ENCODE data around the gene MPPED2.

Gene MPPED2

DNA sequence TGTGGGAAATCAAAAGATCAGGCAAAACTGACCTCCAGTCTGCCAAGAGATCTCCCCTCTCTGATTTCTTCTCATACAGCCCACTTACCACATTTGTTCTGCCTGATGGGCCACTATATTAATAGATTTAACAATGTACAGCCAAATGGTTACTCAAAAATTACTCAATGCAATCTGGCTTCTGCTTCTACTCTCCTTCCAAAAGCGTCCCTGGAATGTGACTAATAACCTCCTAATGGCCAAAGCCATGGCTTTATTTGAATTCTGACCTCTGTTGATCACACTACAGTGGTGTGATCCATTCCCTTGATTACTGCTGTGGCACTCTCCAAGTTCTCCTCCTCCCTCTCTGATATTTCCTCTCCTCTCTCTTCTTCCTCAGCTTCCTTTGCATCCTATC, 86.2 kb downstream of the MPPED2 start:
- TF ChIP-seq, protein P1, sequence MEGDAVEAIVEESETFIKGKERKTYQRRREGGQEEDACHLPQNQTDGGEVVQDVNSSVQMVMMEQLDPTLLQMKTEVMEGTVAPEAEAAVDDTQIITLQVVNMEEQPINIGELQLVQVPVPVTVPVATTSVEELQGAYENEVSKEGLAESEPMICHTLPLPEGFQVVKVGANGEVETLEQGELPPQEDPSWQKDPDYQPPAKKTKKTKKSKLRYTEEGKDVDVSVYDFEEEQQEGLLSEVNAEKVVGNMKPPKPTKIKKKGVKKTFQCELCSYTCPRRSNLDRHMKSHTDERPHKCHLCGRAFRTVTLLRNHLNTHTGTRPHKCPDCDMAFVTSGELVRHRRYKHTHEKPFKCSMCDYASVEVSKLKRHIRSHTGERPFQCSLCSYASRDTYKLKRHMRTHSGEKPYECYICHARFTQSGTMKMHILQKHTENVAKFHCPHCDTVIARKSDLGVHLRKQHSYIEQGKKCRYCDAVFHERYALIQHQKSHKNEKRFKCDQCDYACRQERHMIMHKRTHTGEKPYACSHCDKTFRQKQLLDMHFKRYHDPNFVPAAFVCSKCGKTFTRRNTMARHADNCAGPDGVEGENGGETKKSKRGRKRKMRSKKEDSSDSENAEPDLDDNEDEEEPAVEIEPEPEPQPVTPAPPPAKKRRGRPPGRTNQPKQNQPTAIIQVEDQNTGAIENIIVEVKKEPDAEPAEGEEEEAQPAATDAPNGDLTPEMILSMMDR (conservative IDR thresholded peaks at IDR 0.05), result no peak
- TF ChIP-seq ZFX (IDR thresholded peaks at IDR 0.05), result no peak

DNA sequence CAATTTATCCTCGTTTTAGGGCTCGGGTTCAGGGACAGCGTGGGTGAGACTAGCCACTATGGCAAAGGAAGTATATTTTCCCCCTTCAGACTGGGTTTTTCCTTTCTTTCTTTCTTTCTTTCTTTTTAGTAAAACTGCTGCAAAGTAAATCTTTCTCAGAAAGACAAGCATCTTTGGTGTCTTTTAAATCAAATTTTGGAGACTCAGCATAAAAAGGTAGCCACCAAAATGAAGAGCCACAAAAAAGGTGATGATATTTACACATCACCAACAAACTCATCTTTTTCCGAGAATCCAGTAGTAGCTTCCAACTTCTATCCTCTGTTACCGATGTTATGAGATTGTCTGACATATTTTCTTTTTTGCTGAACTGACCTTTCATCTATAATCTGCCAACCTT, 88.6 kb downstream of the MPPED2 start:
- no peak overlapping the region for H3K27ac ChIP-seq
- TF ChIP-seq, protein P1 (conservative IDR thresholded peaks at IDR 0.05), result no peak
- TF ChIP-seq ZFX (IDR thresholded peaks at IDR 0.05), result no peak

More for the DNA sequence above, 86.2 kb downstream of the MPPED2 start:
- H3K27ac ChIP-seq, result no peak overlapping the region

DNA sequence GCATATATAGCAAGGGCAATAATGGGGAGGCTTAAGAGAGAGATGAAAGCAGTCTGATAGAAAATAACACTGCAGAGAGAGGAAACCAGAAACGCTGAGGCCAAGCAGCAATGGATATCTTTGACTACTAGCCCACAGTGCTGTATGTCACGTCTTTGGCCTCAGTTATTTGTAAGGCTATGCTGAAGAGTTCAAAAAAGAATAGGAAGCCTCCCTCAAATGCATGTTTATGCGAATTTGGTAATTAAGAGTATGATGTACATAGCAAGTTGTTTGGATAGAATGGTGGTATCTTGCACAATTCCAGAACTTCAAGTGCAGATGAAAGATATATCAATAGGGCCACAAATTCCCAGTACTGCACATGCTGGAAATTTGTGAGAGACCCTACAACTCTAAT, 89.2 kb downstream of the MPPED2 start:
- TF ChIP-seq, protein P1 (conservative IDR thresholded peaks at IDR 0.05), result no peak
- TF ChIP-seq ZFX (IDR thresholded peaks at IDR 0.05), result no peak
- no peak overlapping the region for H3K27ac ChIP-seq

DNA sequence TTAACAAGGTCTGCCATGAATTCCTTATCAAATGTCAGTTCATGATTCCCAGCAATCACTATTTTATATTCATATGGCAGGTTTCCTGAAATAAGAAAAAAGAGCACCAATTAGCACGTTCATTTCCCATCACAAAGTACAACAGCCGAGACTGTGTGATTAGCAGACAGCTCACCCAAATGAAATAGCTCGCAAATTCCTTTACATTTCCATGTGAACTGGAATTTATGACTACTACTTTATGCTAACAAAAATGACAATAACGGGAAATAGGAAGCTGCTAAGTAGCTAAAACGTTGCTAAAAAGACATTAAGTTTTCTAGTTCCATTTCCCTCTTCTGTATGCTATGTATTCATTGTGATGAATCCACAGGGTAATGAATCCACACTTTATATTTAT, 90.7 kb downstream of the MPPED2 start:
- no peak for TF ChIP-seq ZFX (IDR thresholded peaks at IDR 0.05)
- TF ChIP-seq, protein P1 (conservative IDR thresholded peaks at IDR 0.05), result no peak
- H3K27ac ChIP-seq, result no peak overlapping the region

DNA sequence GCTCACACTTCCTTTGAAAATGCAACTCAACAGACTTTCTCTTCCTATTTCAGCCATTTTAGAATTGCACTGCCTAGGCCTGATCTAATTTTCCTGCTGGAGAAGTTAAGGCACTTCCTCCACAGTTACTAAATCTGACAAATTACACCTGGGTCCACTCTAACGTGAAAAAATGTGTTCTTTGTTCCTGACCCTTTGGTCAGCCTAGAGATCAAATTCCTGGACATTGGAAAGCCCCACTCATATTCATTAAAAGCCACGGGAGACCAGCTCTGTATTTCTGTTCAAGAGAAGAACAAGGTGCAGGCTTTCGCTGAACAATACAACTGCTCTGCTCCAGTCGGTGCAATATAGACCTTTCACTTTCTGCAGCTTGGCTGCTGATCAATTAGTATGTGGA, 96.6 kb downstream of the MPPED2 start:
- H3K27ac ChIP-seq, result no peak overlapping the region
- TF ChIP-seq, protein P1 (conservative IDR thresholded peaks at IDR 0.05), result no peak
- TF ChIP-seq ZFX (IDR thresholded peaks at IDR 0.05), result no peak

DNA sequence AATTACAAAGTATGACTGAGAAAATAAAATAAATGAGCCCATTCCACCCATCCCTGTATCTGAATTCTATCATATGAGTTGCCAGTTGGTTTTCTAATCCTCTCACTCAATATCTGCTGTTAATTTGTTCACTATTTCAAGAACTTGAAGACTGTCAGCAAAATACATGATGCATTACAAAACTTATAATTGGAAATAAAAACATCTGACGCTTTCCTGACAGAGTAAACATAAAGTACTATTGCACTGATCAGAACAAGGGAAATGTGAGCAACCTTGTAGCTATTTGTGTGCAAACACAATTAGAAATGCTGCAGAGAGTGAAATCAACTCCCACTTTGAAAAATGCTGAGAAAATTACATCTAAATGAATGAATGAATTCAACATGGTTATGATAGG, 97.1 kb downstream of the MPPED2 start:
- H3K27ac ChIP-seq, result no peak overlapping the region
- TF ChIP-seq, protein P1 (conservative IDR thresholded peaks at IDR 0.05), result no peak
- no peak for TF ChIP-seq ZFX (IDR thresholded peaks at IDR 0.05)

DNA sequence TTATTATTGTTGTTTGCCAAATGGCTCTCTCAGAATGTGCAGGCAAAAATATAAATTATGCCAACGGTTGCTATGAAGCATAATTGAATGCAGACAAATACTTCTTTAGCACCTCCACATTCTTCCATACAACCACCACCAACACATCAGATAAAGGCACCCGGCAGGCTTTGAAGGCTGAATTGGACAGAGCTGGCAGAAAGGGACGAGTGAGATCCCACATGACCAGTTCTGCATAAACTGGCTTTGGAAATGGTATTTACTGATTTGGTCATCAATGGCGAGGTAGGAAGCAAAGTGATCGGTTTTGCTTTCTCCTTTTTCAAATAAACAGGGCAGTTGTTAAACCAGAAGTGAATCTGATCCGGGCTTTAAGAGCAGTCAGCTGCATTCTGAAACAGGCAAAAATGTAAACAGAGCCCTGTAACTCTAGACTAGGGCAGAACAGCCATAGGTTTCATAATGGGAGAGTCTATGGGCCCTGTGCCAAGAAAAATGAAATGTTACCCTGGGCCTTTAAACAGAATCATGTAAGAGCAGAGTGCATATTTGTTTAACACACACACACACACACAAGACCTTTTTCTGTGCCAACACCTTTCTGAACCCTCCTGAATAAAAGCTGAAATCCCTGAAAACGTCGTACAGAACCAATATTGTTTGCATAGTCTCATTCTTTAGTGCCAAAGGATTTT, 97.7 kb downstream of the MPPED2 start:
- H3K27ac ChIP-seq, result no peak overlapping the region
- no peak for TF ChIP-seq ZFX (IDR thresholded peaks at IDR 0.05)
